Retinal pigment epithelial cell (primary cell): Measurements from ENCODE around the gene NDUFA6.

Experiments
- DNase-seq: peaks from one replicate; pipeline ENCODE4 v3.0.0-alpha.2; 2010; ENCODE audit warnings: low read depth
- H3K4me3 ChIP-seq: 2 replicates; pipeline ENCODE4 v1.5.1; 2011; ENCODE audit warnings: mild to moderate bottlenecking, low read length, control low read depth, moderate library complexity
- TF ChIP-seq, protein P1 (sequence below): conservative IDR thresholded peaks from 2 replicates; pipeline ENCODE4 v1.5.1; 2011; ENCODE audit warnings: low read depth, low read length, control low read depth, inconsistent platforms

The NDUFA6 gene

DNA sequence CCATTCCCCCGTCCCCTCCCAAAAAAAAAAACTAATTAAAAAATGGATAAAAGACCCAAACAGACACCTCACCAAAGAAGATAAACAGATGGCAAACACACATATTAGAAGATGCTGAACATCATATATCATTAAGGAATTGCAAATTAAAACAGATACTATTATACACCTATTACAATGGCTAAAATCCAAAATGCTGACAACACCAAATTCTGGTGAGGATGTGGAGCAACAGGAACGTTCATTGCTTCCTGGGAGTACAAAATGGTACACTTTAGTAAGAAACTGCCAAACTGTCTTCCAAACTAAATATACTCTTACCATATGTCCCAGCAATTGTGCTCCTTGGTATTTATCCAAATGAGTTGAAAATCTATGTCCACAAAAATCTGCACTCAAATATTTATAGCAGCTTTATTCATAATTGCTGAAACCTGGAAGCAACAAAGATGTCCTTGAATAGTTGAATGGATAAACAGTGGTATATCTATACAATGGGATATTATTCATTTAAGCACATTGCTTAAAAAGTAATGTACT lies 39.9 kb downstream of the NDUFA6 start:
- TF ChIP-seq, protein P1, sequence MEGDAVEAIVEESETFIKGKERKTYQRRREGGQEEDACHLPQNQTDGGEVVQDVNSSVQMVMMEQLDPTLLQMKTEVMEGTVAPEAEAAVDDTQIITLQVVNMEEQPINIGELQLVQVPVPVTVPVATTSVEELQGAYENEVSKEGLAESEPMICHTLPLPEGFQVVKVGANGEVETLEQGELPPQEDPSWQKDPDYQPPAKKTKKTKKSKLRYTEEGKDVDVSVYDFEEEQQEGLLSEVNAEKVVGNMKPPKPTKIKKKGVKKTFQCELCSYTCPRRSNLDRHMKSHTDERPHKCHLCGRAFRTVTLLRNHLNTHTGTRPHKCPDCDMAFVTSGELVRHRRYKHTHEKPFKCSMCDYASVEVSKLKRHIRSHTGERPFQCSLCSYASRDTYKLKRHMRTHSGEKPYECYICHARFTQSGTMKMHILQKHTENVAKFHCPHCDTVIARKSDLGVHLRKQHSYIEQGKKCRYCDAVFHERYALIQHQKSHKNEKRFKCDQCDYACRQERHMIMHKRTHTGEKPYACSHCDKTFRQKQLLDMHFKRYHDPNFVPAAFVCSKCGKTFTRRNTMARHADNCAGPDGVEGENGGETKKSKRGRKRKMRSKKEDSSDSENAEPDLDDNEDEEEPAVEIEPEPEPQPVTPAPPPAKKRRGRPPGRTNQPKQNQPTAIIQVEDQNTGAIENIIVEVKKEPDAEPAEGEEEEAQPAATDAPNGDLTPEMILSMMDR = no peak
- H3K4me3 ChIP-seq = no peak overlapping the region
- no peak for DNase-seq

DNA sequence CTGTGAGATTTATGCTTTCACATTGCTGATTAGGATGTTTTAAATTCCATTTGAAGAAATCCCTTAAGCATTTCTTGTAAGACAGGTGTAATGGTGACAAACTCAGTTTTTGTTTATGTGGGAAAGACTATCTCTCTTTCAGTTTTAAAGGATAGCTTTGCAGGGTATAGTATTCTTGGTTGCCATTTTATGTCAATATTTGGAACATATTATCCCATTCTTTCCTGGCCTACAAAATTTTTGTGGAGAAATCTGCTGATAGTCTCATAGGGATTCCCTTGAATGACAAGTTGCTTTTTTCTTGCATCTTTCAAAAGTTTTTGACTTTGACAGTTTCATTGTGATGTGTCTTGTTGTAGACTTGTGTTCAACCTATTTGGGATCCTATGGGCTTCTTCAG lies 48.8 kb downstream of the NDUFA6 start:
- TF ChIP-seq, protein P1 = no peak
- DNase-seq = no peak
- H3K4me3 ChIP-seq = no peak overlapping the region

DNA sequence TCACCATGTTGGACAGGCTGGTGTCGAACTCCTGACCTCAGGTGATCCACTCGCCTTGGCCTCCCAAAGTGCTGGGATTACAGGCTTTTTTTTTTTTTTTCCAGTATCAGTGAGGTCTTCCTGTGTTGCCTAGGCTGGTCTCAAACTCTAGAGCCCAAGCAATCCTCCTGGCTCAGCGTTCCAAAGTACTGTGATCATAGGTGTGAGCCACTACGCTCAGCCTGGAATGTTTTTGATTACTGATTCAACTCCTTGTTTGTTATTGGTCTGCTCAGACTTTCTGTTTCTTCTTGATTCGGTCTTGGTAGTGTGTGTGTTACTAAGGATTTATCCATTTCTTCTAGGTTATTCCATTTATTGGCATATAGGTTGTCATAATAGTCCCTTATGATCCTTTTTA lies 51.3 kb downstream of the NDUFA6 start:
- DNase-seq = no peak
- TF ChIP-seq, protein P1 = no peak
- no peak overlapping the region for H3K4me3 ChIP-seq
